Activated CD4-positive, alpha-beta T cell treated with anti-CD3 and anti-CD28 coated beads, Interleukin-2, amount 10 ng/mL, durations not matched to agents 24 days and 14 days (primary cell): ENCODE results near the gene CAPN15. TPM values are rescaled to one million over a fixed set of nuclear protein-coding genes. Genes with fewer than 3 reads are reported as not detected.

ENCODE experiments used
- DNase-seq: peaks from one replicate; pipeline ENCODE4 v3.0.0; 2022
- H3K27ac Mint-ChIP-seq: one replicate; pipeline ENCODE4 v1.8.0; 2022; ENCODE audit warnings: mild to moderate bottlenecking, mixed read lengths
- H3K27me3 Mint-ChIP-seq: one replicate; pipeline ENCODE4 v1.8.0; 2022; ENCODE audit warnings: mixed read lengths
- H3K36me3 Mint-ChIP-seq: one replicate; pipeline ENCODE4 v1.8.0; 2022; ENCODE audit warnings: low read depth, mild to moderate bottlenecking, mixed read lengths
- H3K4me1 Mint-ChIP-seq: one replicate; pipeline ENCODE4 v1.8.0; 2021; ENCODE audit warnings: mixed read lengths
- H3K4me3 Mint-ChIP-seq: one replicate; pipeline ENCODE4 v1.8.0; 2022; ENCODE audit warnings: mild to moderate bottlenecking, moderate library complexity, mixed read lengths
- H3K9me3 Mint-ChIP-seq: one replicate; pipeline ENCODE4 v1.8.0; 2021; ENCODE audit warnings: mixed read lengths
- intact Hi-C: fragments of 100-400 bp; cut with micrococcal nuclease; formaldehyde crosslinking; loops from one replicate; pipeline ENCODE4 v1.15.1; 2023
- total RNA-seq: library from RNA; stranded (reverse); gene quantifications from 2 replicates; pipeline ENCODE4 v1.2.3, GENCODE V29; 2022

The CAPN15 gene
- total RNA-seq, 1 donor from 2014 or later, result 121 TPM

DNA sequence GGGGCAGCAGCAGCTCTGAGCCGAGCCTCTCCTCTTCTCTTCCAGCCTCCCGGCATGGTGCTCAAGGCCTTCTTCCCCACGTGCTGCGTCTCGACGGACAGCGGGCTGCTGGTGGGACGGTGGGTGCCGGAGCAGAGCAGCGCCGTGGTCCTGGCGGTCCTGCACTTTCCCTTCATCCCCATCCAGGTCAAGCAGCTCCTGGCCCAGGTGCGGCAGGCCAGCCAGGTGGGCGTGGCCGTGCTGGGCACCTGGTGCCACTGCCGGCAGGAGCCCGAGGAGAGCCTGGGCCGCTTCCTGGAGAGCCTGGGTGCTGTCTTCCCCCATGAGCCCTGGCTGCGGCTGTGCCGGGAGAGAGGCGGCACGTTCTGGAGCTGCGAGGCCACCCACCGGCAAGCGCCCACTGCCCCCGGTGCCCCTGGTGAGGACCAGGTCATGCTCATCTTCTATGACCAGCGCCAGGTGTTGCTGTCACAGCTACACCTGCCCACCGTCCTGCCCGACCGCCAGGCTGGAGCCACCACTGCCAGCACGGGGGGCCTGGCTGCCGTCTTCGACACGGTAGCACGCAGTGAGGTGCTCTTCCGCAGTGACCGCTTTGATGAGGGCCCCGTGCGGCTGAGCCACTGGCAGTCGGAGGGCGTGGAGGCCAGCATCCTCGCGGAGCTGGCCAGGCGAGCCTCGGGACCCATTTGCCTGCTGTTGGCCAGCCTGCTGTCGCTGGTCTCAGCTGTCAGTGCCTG, 46.7 kb downstream of the CAPN15 start:
- intact Hi-C loops, result no loop called here
- no peak for DNase-seq
- H3K9me3 Mint-ChIP-seq, result no peaks in the 10 kb centered on the region

DNA sequence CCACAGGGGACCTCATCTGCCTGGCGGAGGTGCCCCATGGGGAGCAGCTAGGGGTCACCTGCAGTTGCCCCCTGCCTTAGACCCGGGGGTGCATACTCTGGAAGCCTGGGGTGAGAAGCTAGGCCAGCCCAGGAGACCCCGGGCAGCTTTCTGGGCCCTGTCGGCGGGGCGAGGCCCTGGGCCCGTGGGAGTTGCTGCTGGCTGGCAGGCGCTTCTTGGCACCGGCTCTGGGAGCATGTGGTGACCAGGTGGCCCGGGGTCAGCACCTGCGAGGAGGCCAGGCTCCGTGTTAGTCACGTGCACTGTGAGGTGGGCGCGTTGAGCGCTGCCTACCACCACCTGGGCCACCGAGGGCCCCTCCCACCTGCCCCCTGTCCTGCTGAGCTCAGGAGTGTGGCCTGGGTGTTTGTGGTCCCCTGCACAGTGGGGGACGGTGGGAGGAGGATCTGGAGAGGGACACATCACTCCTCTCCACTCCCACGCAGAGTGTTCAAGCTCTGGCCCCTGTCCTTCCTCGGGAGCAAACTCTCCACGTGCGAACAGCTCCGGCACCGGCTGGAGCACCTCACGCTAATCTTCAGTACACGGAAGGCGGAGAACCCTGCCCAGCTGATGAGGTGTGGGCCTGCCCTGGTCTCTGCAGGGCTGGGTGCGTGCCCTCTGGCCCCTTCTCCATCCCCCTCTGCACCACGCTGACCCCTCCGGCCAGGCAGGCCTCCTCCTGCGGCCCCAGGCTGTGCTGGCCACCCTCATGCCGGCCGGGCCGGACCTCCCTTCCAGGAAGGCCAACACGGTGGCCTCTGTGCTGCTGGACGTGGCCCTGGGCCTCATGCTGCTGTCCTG, 48.1 kb downstream of the CAPN15 start:
- no peak for DNase-seq
- no peak overlapping the region for H3K4me3 Mint-ChIP-seq
- H3K9me3 Mint-ChIP-seq, result no peaks in the 10 kb centered on the region
- H3K4me1 Mint-ChIP-seq, result peaks cover 13% of the 10 kb centered on the region
- intact Hi-C loops, result no loop called here
- H3K36me3 Mint-ChIP-seq, result no peaks in the 10 kb centered on the region
- H3K27ac Mint-ChIP-seq, result no peak overlapping the region
- no peaks in the 10 kb centered on the region for H3K27me3 Mint-ChIP-seq

More for the DNA sequence above, 46.7 kb downstream of the CAPN15 start:
- Mint-ChIP-seq H3K4me3 (no peak overlapping the region), H3K27me3 (no peaks in the 10 kb centered on the region), H3K4me1 (peaks cover 16% of the 10 kb centered on the region), H3K27ac (no peak overlapping the region), H3K36me3 (no peaks in the 10 kb centered on the region)

DNA sequence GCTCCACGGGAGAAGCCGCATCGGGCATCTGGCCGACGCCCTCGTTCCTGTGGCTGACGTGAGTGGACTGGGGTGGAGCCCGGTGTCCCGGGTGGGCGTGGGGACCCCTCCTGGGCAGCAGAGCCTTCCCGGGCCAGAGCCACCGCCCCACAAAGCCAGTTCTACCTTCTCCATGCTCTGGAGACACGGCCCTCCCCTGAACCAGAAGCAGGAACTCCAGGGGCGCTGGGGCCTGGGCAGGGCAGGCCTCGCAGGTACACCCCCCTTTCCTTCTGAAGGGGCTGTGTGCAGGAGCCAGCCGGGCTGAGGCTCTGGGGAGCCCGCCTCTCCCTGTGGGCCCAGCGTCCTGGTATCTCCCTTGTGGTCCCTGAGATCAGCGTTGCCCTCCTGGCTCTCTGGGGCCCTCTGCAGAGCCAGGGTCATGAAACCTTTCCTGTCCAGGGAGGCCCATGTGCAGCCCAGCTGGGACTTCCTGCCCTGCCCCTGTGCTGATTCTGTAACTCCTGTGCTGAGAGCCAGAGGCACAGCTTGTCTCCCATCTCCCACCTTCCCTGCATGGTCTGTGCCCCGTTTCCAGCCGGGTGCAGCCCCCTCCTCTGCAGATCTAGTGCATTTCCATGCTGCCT, 48.8 kb downstream of the CAPN15 start:
- H3K9me3 Mint-ChIP-seq, result no peaks in the 10 kb centered on the region
- intact Hi-C loops, result no loop called here
- no peak for DNase-seq
- no peak overlapping the region for H3K27ac Mint-ChIP-seq
- no peak overlapping the region for H3K4me3 Mint-ChIP-seq
- H3K36me3 Mint-ChIP-seq, result no peaks in the 10 kb centered on the region
- H3K4me1 Mint-ChIP-seq, result peaks cover 5% of the 10 kb centered on the region
- no peaks in the 10 kb centered on the region for H3K27me3 Mint-ChIP-seq

DNA sequence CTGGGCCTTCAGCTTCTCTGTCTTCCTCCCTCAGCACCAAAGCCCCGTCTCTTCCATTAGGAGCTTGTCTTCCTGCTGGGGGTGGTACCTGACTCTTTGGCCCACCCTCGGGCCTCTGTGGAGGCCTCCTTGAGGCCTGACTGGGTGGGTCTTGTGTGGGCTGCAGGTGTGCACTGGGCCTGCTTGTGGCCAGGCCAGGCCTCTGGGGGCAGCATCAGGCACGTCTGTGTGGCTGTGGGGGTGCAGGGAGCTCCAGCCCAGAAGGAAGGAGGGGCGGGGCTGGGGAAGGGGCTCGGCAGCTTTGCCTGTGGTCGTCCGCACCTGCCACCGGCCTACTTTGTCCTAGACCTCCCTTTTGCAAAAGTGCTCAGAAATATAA, 49.3 kb downstream of the CAPN15 start:
- H3K27ac Mint-ChIP-seq, result no peak overlapping the region
- H3K27me3 Mint-ChIP-seq, result no peaks in the 10 kb centered on the region
- no peaks in the 10 kb centered on the region for H3K9me3 Mint-ChIP-seq
- intact Hi-C loops, result no loop called here
- no peak for DNase-seq
- H3K4me3 Mint-ChIP-seq, result no peak overlapping the region
- H3K4me1 Mint-ChIP-seq, result peaks cover 2% of the 10 kb centered on the region
- H3K36me3 Mint-ChIP-seq, result no peaks in the 10 kb centered on the region

DNA sequence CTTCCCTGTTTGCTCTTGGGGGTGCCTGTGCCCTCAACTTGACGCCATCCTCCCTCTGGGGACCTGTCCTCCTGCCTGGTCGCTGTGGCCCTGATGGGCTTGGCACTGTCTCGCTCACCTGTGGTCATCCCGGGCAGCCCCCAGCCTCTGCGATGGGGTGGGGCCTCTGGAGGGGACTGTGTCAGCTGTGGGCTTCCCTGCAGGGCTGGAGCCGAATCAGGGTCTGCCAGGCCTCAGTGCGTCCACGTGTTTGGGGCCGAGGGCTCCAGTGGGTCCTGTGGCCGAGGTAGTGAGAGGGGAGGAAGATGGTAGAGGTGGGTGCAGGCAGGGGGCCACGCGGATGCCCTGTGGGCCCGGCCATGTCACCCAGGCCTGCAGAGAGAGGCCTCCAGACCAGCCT, 50.3 kb downstream of the CAPN15 start:
- Mint-ChIP-seq H3K36me3 (no peaks in the 10 kb centered on the region), H3K27ac (no peak overlapping the region), H3K27me3 (no peaks in the 10 kb centered on the region), H3K4me3 (no peak overlapping the region), H3K4me1 (peaks cover 2% of the 10 kb centered on the region), H3K9me3 (no peaks in the 10 kb centered on the region)
- DNase-seq, result no peak
- intact Hi-C loops, result no loop called here

DNA sequence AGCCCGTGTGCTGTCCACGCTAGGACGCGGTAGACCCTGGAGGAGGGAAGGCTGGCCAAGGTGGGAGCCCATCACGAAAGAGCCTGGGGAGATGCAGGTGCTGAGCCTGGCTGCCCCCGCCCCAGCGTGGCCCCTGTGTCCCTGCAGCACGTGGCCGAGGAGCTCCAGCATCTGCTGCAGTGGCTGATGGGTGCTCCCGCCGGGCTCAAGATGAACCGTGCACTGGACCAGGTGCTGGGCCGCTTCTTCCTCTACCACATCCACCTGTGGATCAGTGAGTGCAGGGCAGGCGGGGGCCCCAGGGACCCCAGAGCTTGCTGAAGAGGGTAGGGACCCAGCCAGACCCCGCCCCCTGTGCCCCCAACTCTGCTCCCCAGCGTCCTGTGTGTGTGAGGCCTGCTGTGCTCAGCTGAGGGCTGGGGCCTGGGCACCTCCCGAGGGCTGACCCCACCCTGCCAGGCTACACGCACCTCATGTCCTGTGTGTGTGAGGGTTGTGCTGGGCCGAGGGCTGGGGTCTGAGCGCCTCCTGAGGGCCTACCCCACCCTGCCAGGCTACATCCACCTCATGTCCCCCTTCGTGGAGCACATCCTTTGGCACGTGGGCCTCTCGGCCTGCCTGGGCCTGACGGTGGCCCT, 50.8 kb downstream of the CAPN15 start:
- no peak for DNase-seq
- H3K27me3 Mint-ChIP-seq, result no peaks in the 10 kb centered on the region
- no peaks in the 10 kb centered on the region for H3K36me3 Mint-ChIP-seq
- no peak overlapping the region for H3K27ac Mint-ChIP-seq
- no peaks in the 10 kb centered on the region for H3K9me3 Mint-ChIP-seq
- peaks cover 2% of the 10 kb centered on the region for H3K4me1 Mint-ChIP-seq
- intact Hi-C loops, result no loop called here
- H3K4me3 Mint-ChIP-seq, result no peak overlapping the region

DNA sequence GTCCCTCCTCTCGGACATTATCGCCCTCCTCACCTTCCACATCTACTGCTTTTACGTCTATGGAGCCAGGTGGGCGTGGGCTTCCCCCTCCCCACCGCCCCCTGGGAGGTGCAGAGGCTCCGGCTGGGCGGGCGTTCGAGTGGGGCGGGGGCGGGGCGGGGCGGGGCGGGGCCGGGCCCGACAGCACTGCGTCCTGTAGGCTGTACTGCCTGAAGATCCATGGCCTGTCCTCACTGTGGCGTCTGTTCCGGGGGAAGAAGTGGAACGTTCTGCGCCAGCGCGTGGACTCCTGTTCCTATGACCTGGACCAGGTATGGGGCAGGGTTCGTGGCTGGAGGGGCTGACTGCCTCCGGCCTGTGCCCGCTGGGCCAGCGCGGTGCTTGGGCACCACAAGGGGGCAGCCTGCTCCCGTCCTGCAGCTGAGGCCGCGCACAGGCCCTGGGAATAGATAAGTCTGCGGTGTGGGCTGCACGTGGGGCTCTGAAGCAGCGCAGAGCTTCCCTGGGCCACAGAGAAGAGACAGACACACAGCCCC, 51.4 kb downstream of the CAPN15 start:
- H3K4me1 Mint-ChIP-seq, result peaks cover 2% of the 10 kb centered on the region
- peak; percentile 82 for DNase-seq
- intact Hi-C loops, result no loop called here
- H3K27me3 Mint-ChIP-seq, result no peaks in the 10 kb centered on the region
- H3K9me3 Mint-ChIP-seq, result no peaks in the 10 kb centered on the region
- no peaks in the 10 kb centered on the region for H3K36me3 Mint-ChIP-seq
- H3K27ac Mint-ChIP-seq, result no peak overlapping the region
- no peak overlapping the region for H3K4me3 Mint-ChIP-seq

DNA sequence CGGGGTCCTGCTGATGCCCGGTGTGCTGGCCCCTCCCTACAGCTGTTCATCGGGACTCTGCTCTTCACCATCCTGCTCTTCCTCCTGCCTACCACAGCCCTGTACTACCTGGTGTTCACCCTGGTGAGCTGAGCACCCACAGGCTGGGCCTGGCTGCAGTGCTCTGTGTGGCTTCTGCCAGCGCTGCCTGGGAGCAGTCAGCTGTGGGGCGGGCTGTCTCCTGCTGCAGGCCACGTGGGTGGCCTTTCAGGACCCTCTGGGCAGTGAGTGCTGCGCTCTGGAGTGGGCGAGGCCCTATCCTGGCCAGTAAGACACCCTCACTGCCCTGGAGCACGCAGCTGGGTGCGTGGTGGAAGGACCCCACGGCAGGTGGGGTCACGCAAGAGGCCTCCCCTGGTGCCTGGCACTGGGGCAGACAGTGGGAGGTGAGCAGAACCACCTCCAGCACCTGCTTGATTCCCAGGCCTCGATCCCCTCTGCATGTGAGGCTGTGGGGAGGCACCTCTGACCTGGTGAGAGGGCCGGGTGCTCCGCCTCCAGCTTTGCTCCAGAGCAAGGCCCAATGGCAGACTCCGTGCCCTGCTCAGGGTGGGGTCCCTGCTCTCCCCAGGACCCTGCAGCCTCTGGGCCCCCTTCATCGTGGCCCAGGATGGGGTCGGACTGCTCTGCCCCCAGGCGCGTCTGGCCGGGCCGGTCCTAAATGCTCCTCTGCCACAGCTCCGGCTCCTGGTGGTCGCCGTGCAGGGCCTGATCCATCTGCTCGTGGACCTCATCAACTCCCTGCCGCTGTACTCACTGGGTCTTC, 52.8 kb downstream of the CAPN15 start:
- Mint-ChIP-seq H3K4me3 (no peak overlapping the region), H3K4me1 (peaks cover 2% of the 10 kb centered on the region), H3K36me3 (no peaks in the 10 kb centered on the region), H3K9me3 (no peaks in the 10 kb centered on the region), H3K27ac (no peak overlapping the region), H3K27me3 (no peaks in the 10 kb centered on the region)
- intact Hi-C loops, result no loop called here
- DNase-seq, result no peak

DNA sequence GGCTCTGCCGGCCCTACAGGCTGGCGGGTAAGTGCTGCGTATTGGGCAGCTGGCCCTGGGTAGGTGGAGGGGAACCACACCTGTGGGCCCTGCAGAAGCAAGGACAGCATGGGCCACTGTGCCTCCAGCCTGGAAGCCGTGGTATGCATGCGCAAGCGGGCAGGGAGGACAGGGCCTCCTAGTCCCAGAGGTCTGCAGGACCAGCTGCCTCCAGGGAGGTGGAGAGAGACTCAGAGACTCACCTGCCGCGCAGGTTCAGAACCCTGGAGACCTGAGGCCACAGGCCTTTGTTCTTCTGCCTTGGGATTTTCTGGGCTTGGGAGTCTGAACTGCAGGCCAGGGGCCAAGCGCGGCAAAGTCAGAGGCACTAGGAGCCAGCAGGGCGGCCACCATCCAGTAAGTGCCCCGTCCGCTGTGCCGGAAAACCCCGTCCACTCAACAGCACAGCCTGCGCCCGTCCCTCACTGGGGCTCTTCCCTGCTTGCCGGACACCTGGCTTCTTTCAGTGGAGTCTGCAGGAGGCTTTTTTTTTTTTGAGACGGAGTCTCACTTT, 53.5 kb downstream of the CAPN15 start:
- no peak for DNase-seq
- Mint-ChIP-seq H3K27ac (no peak overlapping the region), H3K9me3 (no peaks in the 10 kb centered on the region), H3K4me3 (no peak overlapping the region), H3K36me3 (no peaks in the 10 kb centered on the region), H3K4me1 (peaks cover 2% of the 10 kb centered on the region), H3K27me3 (no peaks in the 10 kb centered on the region)
- intact Hi-C loops, result no loop called here

DNA sequence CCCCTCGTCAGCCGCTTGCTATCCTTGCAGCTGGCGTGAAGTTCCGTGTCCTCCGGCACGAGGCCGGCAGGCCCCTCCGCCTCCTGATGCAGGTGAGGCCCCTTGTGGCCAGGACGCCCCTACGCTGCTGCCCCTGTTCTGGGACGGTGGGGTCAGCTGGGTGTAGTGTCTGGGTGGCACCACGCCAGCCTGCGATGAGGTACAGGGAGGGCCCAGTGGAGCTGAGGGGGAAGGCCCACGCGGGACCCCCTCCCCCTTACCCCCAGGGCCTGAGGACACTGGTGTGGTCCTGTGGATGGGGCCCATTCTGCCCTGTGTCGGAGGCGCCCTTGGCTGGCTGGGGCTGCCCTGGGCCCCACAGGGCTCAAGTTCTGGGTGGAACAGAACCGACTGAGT, 54.7 kb downstream of the CAPN15 start:
- no peak overlapping the region for H3K4me3 Mint-ChIP-seq
- H3K27ac Mint-ChIP-seq, result no peak overlapping the region
- intact Hi-C loops, result no loop called here
- no peaks in the 10 kb centered on the region for H3K36me3 Mint-ChIP-seq
- no peak for DNase-seq
- peaks cover under 1% of the 10 kb centered on the region for H3K4me1 Mint-ChIP-seq
- H3K27me3 Mint-ChIP-seq, result no peaks in the 10 kb centered on the region
- no peaks in the 10 kb centered on the region for H3K9me3 Mint-ChIP-seq

DNA sequence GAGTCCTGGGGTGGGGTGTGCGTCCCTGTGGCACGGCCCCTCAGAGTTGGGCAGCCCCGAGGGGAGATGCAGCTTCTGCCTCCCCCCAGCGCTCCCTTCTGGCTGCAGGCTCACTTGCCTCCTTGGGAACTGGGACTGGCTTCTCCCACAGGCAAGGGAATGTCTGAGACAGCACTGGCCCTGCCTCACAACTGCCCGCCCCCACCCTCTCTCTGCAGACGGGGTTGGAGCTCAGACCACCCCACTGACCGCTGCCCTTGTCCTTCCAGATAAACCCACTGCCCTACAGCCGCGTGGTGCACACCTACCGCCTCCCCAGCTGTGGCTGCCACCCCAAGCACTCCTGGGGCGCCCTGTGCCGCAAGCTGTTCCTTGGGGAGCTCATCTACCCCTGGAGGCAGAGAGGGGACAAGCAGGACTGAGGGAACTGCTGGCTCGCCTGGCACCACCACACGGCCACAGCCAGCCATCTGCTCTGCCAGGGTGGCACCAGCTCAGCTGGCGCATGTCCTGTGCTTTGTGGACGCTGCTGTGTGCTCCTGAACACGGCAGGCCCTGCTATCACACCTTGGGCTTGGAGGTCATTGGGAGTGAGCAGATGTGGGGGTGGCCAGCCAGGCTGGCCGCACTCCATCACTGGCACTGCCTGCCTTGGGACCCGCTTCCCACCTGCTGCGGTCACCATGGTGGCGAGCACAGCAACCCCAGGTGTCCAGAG, 55.3 kb downstream of the CAPN15 start:
- no peak overlapping the region for H3K4me3 Mint-ChIP-seq
- H3K9me3 Mint-ChIP-seq, result no peaks in the 10 kb centered on the region
- H3K27ac Mint-ChIP-seq, result no peak overlapping the region
- peaks cover 3% of the 10 kb centered on the region for H3K4me1 Mint-ChIP-seq
- peaks cover 2% of the 10 kb centered on the region for H3K36me3 Mint-ChIP-seq
- intact Hi-C loops, result no loop called here
- DNase-seq, result no peak
- no peaks in the 10 kb centered on the region for H3K27me3 Mint-ChIP-seq

DNA sequence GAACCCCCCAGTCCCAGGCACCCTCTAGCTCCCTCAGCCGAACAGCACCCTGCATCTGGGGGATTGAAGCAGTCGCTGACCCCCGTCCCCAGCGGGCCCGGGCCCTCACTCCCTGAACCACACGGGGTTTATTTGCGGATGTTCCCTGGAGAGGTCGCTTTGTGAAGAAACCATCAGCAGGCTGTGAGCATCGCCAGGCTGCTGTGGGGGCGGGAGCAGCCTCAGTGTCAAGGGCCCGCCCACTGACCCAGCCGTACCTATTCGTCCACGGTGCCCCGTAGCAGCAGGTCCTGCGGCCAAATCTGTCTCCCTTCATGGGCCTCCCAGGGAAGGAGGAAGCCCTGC, 55.9 kb downstream of the CAPN15 start:
- DNase-seq, result no peak
- Mint-ChIP-seq H3K9me3 (no peaks in the 10 kb centered on the region), H3K27me3 (no peaks in the 10 kb centered on the region), H3K4me1 (peaks cover 3% of the 10 kb centered on the region), H3K4me3 (no peak overlapping the region), H3K36me3 (peaks cover 5% of the 10 kb centered on the region), H3K27ac (no peak overlapping the region)
- intact Hi-C loops, result no loop called here
